ENCODE results near the gene AKT3.
"Not testable (repeated sequence)": the region's sequence is repeated elsewhere in the genome, so short reads cannot be mapped to it uniquely, and the experiment has no call there.

The AKT3 gene

DNA sequence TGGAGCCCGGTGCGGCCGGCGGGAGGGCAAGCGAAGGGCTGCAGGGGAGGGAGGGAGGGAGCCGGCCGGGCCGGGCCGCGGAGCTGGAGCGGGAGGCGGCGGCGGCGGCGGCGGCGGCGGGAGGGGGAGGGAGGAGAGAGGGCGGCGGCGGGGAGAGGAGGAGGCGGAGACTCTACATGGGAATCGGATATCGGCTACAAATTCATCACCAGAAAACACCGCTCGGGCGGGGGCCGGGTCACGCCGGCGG, at the start of gene AKT3:
Gene AKT3, minus strand, starts transcription at position 42 of the 250 bp plus-strand sequence. CDS start 7,073 bp downstream, outside the sequence.
- no peak for DNase-seq

DNA sequence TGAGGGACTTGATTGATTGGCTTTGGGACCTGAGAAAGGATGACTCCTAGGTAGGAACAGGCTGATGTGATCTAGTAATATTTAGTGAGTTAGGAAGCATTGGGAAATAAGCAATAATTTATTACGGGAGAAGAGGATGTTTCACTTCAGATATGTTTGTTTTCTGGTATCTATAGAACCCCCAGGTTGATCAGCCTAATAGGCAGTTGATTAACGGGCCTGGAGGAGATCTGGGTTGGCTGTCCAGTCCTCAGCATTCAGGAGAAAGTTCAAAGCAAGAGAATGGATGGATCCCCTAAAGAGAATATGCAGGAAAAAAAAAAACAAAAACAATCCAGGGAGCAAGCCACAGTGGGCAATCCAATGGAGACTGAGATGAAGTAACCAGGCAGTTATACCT, 48.2 kb upstream of the AKT3 start:
- DNase-seq, result no peak

DNA sequence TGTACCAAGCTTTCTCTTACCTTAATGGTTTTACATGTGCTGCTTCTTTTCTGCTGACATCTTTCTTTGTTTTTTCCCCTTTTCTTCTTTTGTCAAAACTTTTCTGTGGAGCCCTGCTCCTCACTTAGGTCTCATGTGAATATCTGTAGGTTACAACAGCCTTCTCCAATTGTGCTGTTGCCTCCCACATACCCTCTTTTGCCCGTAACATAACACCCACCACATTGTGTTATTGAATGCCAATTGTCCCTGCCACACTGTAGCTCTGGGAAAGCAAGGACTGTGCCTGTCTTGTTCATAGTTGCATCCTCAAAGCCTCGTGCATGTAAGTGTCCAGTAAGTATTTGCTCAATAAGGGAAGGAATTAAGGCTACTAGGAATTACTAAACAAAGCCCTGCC, 46.3 kb upstream of the AKT3 start:
- no peak for DNase-seq

- no peak for DNase-seq
Measured at GRCh38 chr1:243892456-243892855, 42.4 kb upstream of the AKT3 start.

GRCh38 chr1:243890576-243890975, 40.5 kb upstream of the AKT3 start:
- no peak for DNase-seq

DNA sequence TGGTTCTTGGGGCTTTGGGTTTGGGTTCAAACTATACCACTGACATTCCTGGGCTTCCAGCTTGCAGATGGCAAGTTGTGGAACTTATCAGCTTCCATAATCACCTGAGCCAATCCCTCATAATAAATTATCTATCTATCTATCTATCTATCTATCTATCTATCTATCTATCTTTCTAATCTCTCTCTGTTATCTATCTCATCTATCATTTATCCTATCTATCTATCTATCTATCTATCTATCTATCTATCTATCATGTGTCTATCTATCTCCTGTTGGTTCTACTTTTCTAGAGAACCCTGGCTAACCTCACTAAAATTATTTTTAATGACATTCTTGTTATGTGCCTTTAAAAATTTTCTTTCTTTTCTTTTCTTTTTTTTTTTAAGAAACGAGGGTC, 35.8 kb upstream of the AKT3 start:
- DNase-seq, result no peak

GRCh38 chr1:243884603-243885002, 34.6 kb upstream of the AKT3 start:
- no peak for DNase-seq

- DNase-seq, result no peak
Measured at GRCh38 chr1:243883551-243883950, 33.5 kb upstream of the AKT3 start.

- no peak for DNase-seq
Measured at GRCh38 chr1:243882276-243882675, 32.2 kb upstream of the AKT3 start.

DNA sequence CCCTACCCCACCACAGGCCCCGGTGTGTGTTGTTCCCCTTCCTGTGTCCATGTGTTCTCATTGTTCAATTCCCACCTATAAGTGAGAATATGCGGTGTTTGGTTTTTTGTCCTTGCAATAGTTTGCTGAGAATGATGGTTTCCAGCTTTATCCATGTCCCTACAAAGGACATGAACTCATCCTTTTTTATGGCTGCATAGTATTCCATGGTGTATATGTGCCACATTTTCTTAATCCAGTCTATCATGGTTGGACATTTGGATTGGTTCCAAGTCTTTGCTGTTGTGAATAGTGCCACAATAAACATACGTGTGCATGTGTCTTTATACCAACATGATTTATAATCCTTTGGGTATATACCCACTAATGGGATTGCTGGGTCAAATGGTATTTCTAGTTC, 27.0 kb upstream of the AKT3 start:
- not testable (repeated sequence) for DNase-seq

- DNase-seq, result no peak
Measured at GRCh38 chr1:243855616-243856318, 5.7 kb upstream of the AKT3 start.

GRCh38 chr1:243851765-243852164, 1.7 kb upstream of the AKT3 start:
- no peak for DNase-seq

DNA sequence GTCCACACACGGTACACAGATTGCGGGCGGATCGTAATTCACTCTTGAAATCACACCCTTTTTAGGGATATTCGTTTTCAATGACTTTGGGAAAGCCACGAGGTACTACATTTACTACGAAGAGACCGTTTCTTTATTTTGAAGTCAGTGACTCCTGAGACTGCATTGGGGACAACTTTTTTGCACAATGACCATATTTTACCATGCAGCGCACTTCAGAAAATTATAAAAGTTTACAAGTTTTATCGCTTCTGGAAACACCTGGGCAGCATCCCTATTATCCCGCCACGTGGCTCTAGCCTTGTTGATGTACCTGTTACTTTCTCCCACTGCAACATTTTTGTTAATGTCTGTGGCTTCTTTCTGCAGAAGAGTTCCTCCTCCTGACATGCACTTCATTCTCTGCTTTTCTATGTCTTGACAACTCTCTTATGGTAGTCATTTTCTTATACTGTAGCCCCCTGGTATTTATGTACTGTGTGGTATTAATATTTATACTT, 1.3 kb upstream of the AKT3 start:
- no peak for DNase-seq

DNA sequence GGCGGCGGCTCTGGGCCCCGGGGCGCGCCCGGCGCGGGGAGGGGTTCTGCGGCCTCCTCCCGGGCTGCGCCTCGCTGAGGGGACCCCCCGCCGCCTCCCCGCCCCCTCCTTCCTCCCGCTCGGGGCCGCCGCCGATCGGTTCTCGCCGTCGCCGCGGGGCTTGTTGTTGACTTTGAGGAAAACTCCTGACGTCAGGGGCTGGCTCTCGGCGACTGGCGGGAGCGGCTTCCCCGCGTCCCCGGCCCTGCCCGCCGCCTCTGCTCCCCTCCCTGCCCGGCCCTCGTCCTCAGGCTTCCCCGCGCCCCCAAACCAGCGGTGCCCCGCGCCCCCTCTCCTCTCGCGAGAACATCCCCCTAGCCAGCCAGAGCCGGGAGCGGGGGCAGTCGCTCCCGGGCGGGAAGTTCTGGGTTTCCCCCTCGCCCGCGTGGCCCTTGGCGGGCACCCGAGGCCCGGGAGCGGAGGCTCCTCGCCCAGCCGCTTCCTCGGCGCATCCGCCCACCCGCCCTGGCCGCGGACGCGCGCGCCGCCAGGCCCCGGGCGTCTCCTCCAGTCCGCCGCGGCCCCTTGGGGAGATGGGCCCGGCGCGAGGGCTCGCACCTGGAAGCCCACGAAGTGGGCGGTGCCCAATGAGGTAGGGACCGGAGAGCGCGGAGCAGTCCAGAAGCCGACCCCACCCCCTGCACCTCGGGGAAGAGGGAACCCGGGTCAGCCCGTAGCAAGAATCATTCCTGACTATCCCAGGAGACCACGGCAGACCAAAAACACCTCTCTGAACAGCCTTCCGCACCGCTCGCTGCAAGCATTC, 611 bp upstream of the AKT3 start:
- DNase-seq, result no peak

DNA sequence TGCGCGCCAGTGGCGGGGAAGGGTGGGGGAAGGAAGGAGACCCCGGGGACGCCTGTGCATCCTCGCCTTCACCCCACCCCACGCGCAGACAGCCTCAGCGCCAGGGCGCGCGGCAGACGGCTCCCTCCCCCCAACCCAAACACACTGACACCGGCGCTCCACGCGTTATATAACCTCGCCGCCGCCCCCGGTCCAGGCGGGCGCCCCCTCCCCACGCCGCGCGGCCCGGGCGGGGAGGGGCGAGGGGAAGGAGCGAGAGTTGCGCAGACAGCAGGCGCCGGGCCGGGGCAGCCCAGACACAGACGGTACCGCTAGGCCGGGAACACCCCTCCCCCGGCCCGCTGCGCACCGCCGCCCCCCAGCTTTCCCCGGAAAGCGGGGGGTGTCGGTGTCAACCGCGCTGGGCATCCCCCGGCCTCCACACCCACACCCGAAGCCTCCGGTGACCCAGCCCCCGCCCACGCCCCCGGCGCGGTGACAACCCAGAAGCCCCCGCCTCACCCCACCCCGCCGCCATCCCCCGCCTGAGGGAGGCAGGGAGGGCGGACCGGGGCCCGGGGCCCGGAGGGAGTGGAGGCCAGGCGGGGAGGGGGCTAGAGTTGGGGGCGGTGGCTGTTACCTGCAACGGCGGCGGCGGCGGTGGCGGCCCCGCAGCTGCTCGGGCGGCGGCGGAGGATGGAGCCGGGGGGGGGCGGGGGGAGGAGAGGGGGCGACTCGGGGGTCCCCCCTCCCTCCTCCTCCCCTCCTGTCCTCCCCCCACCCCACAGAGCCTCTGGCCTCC, 432 bp downstream of the AKT3 start:
- DNase-seq, result no peak

GRCh38 chr1:243848858-243849420, 1.1 kb downstream of the AKT3 start:
- no peak for DNase-seq

DNA sequence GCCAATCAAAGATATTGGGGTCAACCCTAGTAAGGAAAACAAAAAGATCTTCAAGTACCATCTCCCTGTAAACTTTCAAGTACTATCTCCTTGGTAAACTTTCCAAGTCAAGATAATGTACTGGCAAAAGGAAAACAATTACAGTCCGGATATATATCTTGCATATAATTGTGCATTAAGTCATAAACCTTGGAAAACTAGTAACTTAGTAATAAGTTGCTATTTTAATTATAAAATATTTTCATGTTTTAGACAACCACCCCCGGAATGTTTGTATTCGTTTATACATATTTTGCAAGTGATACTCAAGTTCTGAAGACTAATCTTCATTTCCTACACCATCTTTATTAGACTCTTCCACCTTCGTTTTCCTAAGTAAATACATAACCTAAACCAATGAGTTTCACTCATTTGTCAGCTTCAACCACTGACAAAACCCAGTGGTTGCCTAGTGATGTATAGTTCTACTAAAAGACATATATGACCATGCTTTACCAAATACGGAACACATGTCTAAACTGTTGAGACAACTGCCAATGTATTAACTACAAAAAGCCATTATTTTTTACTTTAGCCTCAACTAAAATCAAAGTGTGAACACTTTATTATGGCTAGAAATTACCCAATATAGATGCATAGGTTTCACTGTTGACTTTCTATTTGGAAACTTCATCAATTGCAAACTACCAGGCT, 1.7 kb downstream of the AKT3 start:
- no peak for DNase-seq

DNA sequence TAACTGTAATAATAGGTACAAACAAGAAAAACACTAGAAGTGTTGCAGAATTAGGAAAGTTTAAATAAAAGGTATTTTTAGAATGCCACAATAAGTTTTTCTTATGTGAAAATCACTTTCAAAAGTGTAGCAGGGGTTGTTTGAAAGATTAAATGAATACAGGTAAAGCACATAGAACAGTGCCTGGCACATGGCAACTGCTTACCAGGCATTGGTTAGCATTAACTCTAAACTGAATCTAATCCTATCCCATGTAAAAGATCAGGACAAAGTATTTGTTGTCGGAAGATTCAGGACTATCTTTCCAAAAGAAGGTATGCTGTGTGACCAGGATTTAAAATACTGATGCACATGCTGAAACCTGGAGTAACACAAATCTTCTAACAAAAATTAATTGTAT, 3.3 kb downstream of the AKT3 start:
- DNase-seq, result no peak

- DNase-seq, result no peak
Measured at GRCh38 chr1:243845888-243846287, 4.2 kb downstream of the AKT3 start.

DNA sequence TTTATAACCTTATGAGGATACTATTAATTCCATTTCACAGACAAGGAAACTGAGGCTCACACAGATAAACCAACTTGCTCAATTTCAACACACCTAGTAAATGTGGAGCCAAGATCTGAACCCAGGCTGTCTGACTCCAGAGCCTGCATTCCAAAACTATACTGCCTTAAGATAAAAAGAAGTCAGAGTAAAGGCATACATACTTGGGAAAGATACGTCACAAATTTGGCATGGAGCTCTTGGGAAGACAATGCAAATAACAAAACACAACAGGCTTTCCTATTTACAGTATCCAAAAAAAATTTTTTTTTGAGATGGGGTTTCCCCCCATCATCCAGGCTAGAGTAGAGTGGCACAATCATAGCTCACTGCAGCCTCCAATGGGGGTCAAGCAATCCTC, 5.9 kb downstream of the AKT3 start:
- DNase-seq, result no peak

- no peak for DNase-seq
Measured at GRCh38 chr1:243842978-243843511, 7.0 kb downstream of the AKT3 start.

GRCh38 chr1:243842161-243842560, 7.9 kb downstream of the AKT3 start:
- no peak for DNase-seq

GRCh38 chr1:243841507-243841906, 8.5 kb downstream of the AKT3 start:
- DNase-seq, result no peak
